Endothelial cell of umbilical vein (primary cell): ENCODE data around the gene ATP8B3.

Experiments
- CTCF ChIP-seq, 2 donors: IDR thresholded peaks; 1 replicate in 1 of 2; 2 replicates in 1 of 2; pipeline ENCODE4 v1.5.1; 2011; ENCODE audit warnings: low read length in 2 of 2, mild to moderate bottlenecking in 2 of 2, moderate library complexity in 2 of 2, control low read depth in 1 of 2, inconsistent platforms in 1 of 2, low read depth in 1 of 2; ENCODE audit not compliant: insufficient read depth in 1 of 2; ENCODE audit errors: extremely low read depth in 1 of 2
- EZH2 ChIP-seq: IDR thresholded peaks from 2 replicates; pipeline ENCODE4 v1.6.1; 2012; ENCODE audit warnings: borderline replicate concordance, low read depth, mild to moderate bottlenecking, moderate library complexity, low read length, inconsistent platforms; ENCODE audit not compliant: severe bottlenecking
- FOS ChIP-seq: IDR thresholded peaks from 2 replicates; pipeline ENCODE4 v1.6.1; 2011; ENCODE audit warnings: mild to moderate bottlenecking, low read length, moderate library complexity, borderline replicate concordance; ENCODE audit not compliant: insufficient read depth
- JUN ChIP-seq: IDR thresholded peaks from 2 replicates; pipeline ENCODE4 v1.6.1; 2011; ENCODE audit warnings: borderline replicate concordance, low read depth; ENCODE audit not compliant: insufficient read length, insufficient read depth
- POLR2A ChIP-seq: IDR thresholded peaks from 2 replicates; pipeline ENCODE4 v1.6.1; 2012; ENCODE audit warnings: low read depth, mild to moderate bottlenecking, control low read depth, low read length
- TF ChIP-seq, protein P1 (sequence below): IDR thresholded peaks from 2 replicates; pipeline ENCODE4 v1.6.1; 2011; ENCODE audit not compliant: insufficient read depth, insufficient read length

- TF ChIP-seq CTCF (IDR thresholded peaks at IDR 0.05; ENCODE audit: extremely low read depth in 1 of 2, insufficient read depth in 1 of 2, low read depth in 1 of 2, low read length in 2 of 2) (no peak), POLR2A (no peak), EZH2 (no peak), JUN (no peak), FOS (no peak)
- TF ChIP-seq, protein P1, sequence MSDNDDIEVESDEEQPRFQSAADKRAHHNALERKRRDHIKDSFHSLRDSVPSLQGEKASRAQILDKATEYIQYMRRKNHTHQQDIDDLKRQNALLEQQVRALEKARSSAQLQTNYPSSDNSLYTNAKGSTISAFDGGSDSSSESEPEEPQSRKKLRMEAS = no peak
These were observed 75.1 kb downstream of the ATP8B3 start for GRCh38 chr19:1736927-1737326.
